ENCODE data around the gene PPM1D.

The PPM1D gene

DNA sequence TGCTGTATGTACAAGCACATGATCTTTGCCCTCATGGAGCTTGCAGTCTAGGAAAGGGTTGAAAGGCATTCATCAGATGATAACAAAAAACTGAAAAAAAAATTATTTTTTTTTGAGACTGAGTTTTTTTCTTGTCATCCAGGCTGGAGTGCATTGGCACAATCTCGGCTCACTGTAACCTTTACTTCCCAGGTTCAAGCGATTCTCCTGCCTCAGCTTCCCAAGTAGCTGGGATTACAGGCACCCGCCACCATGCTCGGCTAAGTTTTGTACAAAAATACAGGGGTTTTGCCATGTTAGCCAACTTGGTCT lies 39.0 kb downstream of the PPM1D start:
- no peak overlapping the region for H3K27ac ChIP-seq (replicated peaks)
- DNase-seq (ENCODE audit: low read depth in 1 of 2, low spot score in 1 of 2) = no peak
- H3K27me3 ChIP-seq (ENCODE audit: insufficient read depth, poor library complexity, severe bottlenecking) = no peaks in the 10 kb centered on the region
- TF ChIP-seq GABPA (IDR thresholded peaks at IDR 0.05; ENCODE audit: low read depth) (no peak), SPI1 (IDR thresholded peaks at IDR 0.05; ENCODE audit: borderline replicate concordance, low read depth) (no peak), POLR2AphosphoS5 (IDR thresholded peaks at IDR 0.05; ENCODE audit: low read depth) (no peak)
- TF ChIP-seq, protein P1, sequence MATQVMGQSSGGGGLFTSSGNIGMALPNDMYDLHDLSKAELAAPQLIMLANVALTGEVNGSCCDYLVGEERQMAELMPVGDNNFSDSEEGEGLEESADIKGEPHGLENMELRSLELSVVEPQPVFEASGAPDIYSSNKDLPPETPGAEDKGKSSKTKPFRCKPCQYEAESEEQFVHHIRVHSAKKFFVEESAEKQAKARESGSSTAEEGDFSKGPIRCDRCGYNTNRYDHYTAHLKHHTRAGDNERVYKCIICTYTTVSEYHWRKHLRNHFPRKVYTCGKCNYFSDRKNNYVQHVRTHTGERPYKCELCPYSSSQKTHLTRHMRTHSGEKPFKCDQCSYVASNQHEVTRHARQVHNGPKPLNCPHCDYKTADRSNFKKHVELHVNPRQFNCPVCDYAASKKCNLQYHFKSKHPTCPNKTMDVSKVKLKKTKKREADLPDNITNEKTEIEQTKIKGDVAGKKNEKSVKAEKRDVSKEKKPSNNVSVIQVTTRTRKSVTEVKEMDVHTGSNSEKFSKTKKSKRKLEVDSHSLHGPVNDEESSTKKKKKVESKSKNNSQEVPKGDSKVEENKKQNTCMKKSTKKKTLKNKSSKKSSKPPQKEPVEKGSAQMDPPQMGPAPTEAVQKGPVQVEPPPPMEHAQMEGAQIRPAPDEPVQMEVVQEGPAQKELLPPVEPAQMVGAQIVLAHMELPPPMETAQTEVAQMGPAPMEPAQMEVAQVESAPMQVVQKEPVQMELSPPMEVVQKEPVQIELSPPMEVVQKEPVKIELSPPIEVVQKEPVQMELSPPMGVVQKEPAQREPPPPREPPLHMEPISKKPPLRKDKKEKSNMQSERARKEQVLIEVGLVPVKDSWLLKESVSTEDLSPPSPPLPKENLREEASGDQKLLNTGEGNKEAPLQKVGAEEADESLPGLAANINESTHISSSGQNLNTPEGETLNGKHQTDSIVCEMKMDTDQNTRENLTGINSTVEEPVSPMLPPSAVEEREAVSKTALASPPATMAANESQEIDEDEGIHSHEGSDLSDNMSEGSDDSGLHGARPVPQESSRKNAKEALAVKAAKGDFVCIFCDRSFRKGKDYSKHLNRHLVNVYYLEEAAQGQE (IDR thresholded peaks at IDR 0.05; ENCODE audit: insufficient replicate concordance, low read depth) = no peak
- TF ChIP-seq, protein P2, sequence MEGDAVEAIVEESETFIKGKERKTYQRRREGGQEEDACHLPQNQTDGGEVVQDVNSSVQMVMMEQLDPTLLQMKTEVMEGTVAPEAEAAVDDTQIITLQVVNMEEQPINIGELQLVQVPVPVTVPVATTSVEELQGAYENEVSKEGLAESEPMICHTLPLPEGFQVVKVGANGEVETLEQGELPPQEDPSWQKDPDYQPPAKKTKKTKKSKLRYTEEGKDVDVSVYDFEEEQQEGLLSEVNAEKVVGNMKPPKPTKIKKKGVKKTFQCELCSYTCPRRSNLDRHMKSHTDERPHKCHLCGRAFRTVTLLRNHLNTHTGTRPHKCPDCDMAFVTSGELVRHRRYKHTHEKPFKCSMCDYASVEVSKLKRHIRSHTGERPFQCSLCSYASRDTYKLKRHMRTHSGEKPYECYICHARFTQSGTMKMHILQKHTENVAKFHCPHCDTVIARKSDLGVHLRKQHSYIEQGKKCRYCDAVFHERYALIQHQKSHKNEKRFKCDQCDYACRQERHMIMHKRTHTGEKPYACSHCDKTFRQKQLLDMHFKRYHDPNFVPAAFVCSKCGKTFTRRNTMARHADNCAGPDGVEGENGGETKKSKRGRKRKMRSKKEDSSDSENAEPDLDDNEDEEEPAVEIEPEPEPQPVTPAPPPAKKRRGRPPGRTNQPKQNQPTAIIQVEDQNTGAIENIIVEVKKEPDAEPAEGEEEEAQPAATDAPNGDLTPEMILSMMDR (IDR thresholded peaks at IDR 0.05; ENCODE audit: insufficient read depth, low read length) = no peak
- no peak overlapping the region for H3K4me3 ChIP-seq (replicated peaks; ENCODE audit: insufficient read depth, low read length)

DNA sequence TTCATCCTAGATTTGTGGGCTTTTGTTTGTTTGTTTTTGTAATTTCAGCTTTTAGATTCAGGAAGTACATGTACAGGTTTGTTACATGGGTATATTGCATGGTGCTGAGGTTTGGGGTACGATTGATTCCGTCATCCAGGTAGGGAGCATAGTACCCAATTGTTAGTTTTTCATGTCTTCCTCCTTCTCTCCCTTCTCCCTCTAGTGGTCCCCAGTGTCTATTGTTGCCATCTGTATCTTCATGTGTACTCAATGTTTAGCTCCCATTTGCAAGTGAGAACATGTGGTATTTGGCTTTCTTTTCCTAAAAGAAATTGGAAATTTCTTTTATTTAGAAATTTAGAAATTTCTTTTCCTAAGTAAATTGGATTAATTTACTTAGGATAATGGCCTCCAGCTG lies 40.5 kb downstream of the PPM1D start:
- Histone ChIP-seq H3K4me3 (replicated peaks; ENCODE audit: insufficient read depth, low read length) (no peak overlapping the region), H3K27ac (replicated peaks) (no peak overlapping the region), H3K27me3 (ENCODE audit: insufficient read depth, poor library complexity, severe bottlenecking) (no peaks in the 10 kb centered on the region)
- no peak for DNase-seq (ENCODE audit: low read depth in 1 of 2, low spot score in 1 of 2)
- TF ChIP-seq, protein P2 (IDR thresholded peaks at IDR 0.05; ENCODE audit: insufficient read depth, low read length) = no peak
- TF ChIP-seq POLR2AphosphoS5 (IDR thresholded peaks at IDR 0.05; ENCODE audit: low read depth) (no peak), SPI1 (IDR thresholded peaks at IDR 0.05; ENCODE audit: borderline replicate concordance, low read depth) (no peak), GABPA (IDR thresholded peaks at IDR 0.05; ENCODE audit: low read depth) (no peak)
- TF ChIP-seq, protein P1 (IDR thresholded peaks at IDR 0.05; ENCODE audit: insufficient replicate concordance, low read depth) = no peak

GRCh38 chr17:60641126-60641525 lies 41.1 kb downstream of the PPM1D start:
- DNase-seq (ENCODE audit: low read depth in 1 of 2, low spot score in 1 of 2) = no peak
- no peaks in the 10 kb centered on the region for H3K27me3 ChIP-seq (ENCODE audit: insufficient read depth, poor library complexity, severe bottlenecking)
- H3K27ac ChIP-seq (replicated peaks) = no peak overlapping the region
- no peak for TF ChIP-seq SPI1 (IDR thresholded peaks at IDR 0.05; ENCODE audit: borderline replicate concordance, low read depth)
- TF ChIP-seq, protein P1 (IDR thresholded peaks at IDR 0.05; ENCODE audit: insufficient replicate concordance, low read depth) = no peak
- TF ChIP-seq, protein P2 (IDR thresholded peaks at IDR 0.05; ENCODE audit: insufficient read depth, low read length) = no peak
- TF ChIP-seq POLR2AphosphoS5 (IDR thresholded peaks at IDR 0.05; ENCODE audit: low read depth) = no peak
- no peak for TF ChIP-seq GABPA (IDR thresholded peaks at IDR 0.05; ENCODE audit: low read depth)
- no peak overlapping the region for H3K4me3 ChIP-seq (replicated peaks; ENCODE audit: insufficient read depth, low read length)
